Karpas-422 (cell line): ENCODE measurements around the gene YTHDF1. TPM values are rescaled to one million over a fixed set of nuclear protein-coding genes. Genes with fewer than 3 reads are reported as not detected.

Source experiments
- DNase-seq: peaks from one replicate; pipeline ENCODE4 v3.0.0-alpha.2; 2015
- H2AFZ ChIP-seq: fragments of 200-600 bp; sonication (generic); 2 replicates; pipeline ENCODE4 v1.6.1; 2014; ENCODE audit warnings: antibody characterized with exemption, low read length, mixed read lengths
- H3K27ac ChIP-seq: fragments of 200-600 bp; sonication (generic); 2 replicates; pipeline ENCODE4 v1.5.1; 2014; ENCODE audit warnings: mild to moderate bottlenecking, low read length, moderate library complexity
- H3K27me3 ChIP-seq: fragments of 200-600 bp; sonication (generic); 2 replicates; pipeline ENCODE4 v1.6.1; 2014; ENCODE audit warnings: low read length, mixed read lengths
- H3K36me3 ChIP-seq: fragments of 200-600 bp; sonication (generic); 2 replicates; pipeline ENCODE4 v1.6.1; 2014; ENCODE audit warnings: low read length, mixed read lengths; ENCODE audit not compliant: insufficient read depth
- H3K4me1 ChIP-seq: fragments of 200-600 bp; sonication (generic); 2 replicates; pipeline ENCODE4 v1.6.1; 2014; ENCODE audit warnings: mild to moderate bottlenecking, low read length, mixed read lengths
- H3K4me2 ChIP-seq: fragments of 200-600 bp; sonication (generic); 2 replicates; pipeline ENCODE4 v1.6.1; 2014; ENCODE audit warnings: low read length, low read depth, mild to moderate bottlenecking; ENCODE audit not compliant: poor library complexity, severe bottlenecking
- H3K4me3 ChIP-seq: fragments of 200-600 bp; sonication (generic); 2 replicates; pipeline ENCODE4 v1.5.1; 2014; ENCODE audit warnings: mild to moderate bottlenecking, antibody characterized with exemption, low read length, mixed read lengths
- H3K79me2 ChIP-seq: fragments of 200-600 bp; sonication (generic); 2 replicates; pipeline ENCODE4 v1.6.1; 2014; ENCODE audit warnings: mild to moderate bottlenecking, low read length, mixed read lengths
- H3K9ac ChIP-seq: fragments of 200-600 bp; sonication (generic); 2 replicates; pipeline ENCODE4 v1.6.0; 2014; ENCODE audit warnings: low read length
- H3K9me2 ChIP-seq: fragments of 200-600 bp; sonication (generic), shearing (Covaris generic); replicated peaks from 2 replicates; pipeline ENCODE4 v1.6.0; 2014; ENCODE audit warnings: mild to moderate bottlenecking, low read length, moderate library complexity; ENCODE audit not compliant: insufficient read depth
- H3K9me3 ChIP-seq: fragments of 300-700, 200-600 bp; sonication (generic); 2 replicates; pipeline ENCODE4 v1.6.1; 2014; ENCODE audit warnings: low read length, mixed read lengths
- H4K20me1 ChIP-seq: fragments of 200-600 bp; sonication (generic); 2 replicates; pipeline ENCODE4 v1.6.1; 2014; ENCODE audit warnings: mild to moderate bottlenecking, antibody characterized with exemption, low read length, low read depth; ENCODE audit not compliant: insufficient read depth
- total RNA-seq: library from RNA; depleted of rRNA; stranded (reverse); fragments of >200 nt; shearing (Covaris generic); gene quantifications from 2 replicates; pipeline ENCODE4 v1.2.3, GENCODE V29; 2014; ENCODE audit warnings: low replicate concordance; rRNA removed

Gene YTHDF1
- 24.1 and 27.1 TPM in 2 replicates for total RNA-seq

GRCh38 chr20:63216041-63216848, at the start of gene YTHDF1:
Gene YTHDF1, minus strand, starts transcription at chr20:63216131. Its CDS starts 239 bp downstream, at chr20:63215892.
- Histone ChIP-seq H3K9me3 (no peaks in the 10 kb centered on the region), H3K79me2 (peaks cover 45% of the 10 kb centered on the region), H4K20me1 (peaks cover 26% of the 10 kb centered on the region), H3K36me3 (peaks cover 21% of the 10 kb centered on the region), H3K4me3 (peak within 1 kb of the TSS; percentile 88), H3K27ac (peak within 1 kb of the TSS; percentile 47), H3K4me2 (peak within 1 kb of the TSS; percentile 98), H3K27me3 (no peaks in the 10 kb centered on the region), H2AFZ (peak within 1 kb of the TSS; percentile 93), H3K9ac (peak within 1 kb of the TSS; percentile 98), H3K9me2 (no peaks in the 10 kb centered on the region), H3K4me1 (peaks cover 22% of the 10 kb centered on the region)
- DNase-seq: peak; percentile 98

- no peak overlapping the region for H3K9ac ChIP-seq
- no peaks in the 10 kb centered on the region for H3K4me1 ChIP-seq
- no peak for DNase-seq
- H2AFZ ChIP-seq: no peak overlapping the region
- no peaks in the 10 kb centered on the region for H3K9me3 ChIP-seq
- H3K27me3 ChIP-seq: no peaks in the 10 kb centered on the region
- no peaks in the 10 kb centered on the region for H3K9me2 ChIP-seq
- no peaks in the 10 kb centered on the region for H3K36me3 ChIP-seq
- no peak overlapping the region for H3K4me2 ChIP-seq
- H3K4me3 ChIP-seq: no peak overlapping the region
- H3K79me2 ChIP-seq: no peaks in the 10 kb centered on the region
- H4K20me1 ChIP-seq: no peaks in the 10 kb centered on the region
- no peak overlapping the region for H3K27ac ChIP-seq
Observed at GRCh38 chr20:63264519-63264918, 48.6 kb upstream of the YTHDF1 start.

- H3K4me3 ChIP-seq: no peak overlapping the region
- no peaks in the 10 kb centered on the region for H4K20me1 ChIP-seq
- no peaks in the 10 kb centered on the region for H3K4me1 ChIP-seq
- no peaks in the 10 kb centered on the region for H3K9me3 ChIP-seq
- no peak overlapping the region for H2AFZ ChIP-seq
- no peaks in the 10 kb centered on the region for H3K79me2 ChIP-seq
- no peak overlapping the region for H3K4me2 ChIP-seq
- H3K27me3 ChIP-seq: no peaks in the 10 kb centered on the region
- H3K27ac ChIP-seq: no peak overlapping the region
- no peaks in the 10 kb centered on the region for H3K36me3 ChIP-seq
- H3K9me2 ChIP-seq: no peaks in the 10 kb centered on the region
- no peak for DNase-seq
- H3K9ac ChIP-seq: no peak overlapping the region
Observed at GRCh38 chr20:63264000-63264399, 48.1 kb upstream of the YTHDF1 start.

- no peaks in the 10 kb centered on the region for H3K27me3 ChIP-seq
- no peaks in the 10 kb centered on the region for H3K36me3 ChIP-seq
- H3K9me2 ChIP-seq: no peaks in the 10 kb centered on the region
- H3K9me3 ChIP-seq: no peaks in the 10 kb centered on the region
- no peak overlapping the region for H3K9ac ChIP-seq
- no peaks in the 10 kb centered on the region for H4K20me1 ChIP-seq
- H3K79me2 ChIP-seq: no peaks in the 10 kb centered on the region
- no peaks in the 10 kb centered on the region for H3K4me1 ChIP-seq
- H2AFZ ChIP-seq: no peak overlapping the region
- H3K4me2 ChIP-seq: no peak overlapping the region
- no peak overlapping the region for H3K27ac ChIP-seq
- DNase-seq: no peak
- H3K4me3 ChIP-seq: no peak overlapping the region
Observed at GRCh38 chr20:63262836-63263235, 46.9 kb upstream of the YTHDF1 start.

DNA sequence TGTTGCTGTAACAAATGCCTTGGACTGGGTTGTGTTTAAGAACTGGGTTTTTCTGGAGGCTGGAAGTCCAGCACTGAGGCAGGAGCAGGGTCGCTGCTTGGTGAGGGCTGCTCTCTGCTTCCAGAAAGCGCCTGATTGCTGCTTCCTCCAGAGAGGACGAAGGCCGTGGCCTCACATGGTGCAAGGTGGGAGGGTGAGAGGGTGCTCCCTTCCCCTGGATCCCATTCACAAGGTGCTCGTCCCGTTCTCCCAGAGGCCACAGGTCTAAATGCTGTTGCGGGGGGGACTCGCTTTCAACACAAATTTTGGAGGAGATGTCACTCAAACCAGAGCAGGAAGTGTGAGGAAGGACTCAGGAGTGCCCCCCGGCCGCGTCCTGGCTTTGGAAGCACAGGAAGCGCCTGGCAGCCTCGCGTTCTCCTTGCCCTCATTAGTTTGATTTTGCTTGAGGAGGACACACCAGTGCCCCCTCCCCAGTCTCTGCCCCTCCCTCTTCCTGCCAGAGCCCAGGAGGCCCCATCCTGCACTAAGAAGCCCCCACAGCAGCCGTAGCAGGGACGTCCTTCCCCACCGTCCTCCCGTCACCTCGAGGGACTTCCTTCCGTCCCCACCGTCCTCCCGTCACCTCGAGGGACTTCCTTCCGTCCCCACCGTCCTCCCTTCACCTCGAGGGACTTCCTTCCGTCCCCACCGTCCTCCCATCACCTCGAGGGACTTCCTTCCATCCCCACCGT, 46.0 kb upstream of the YTHDF1 start:
- Histone ChIP-seq H3K27me3 (no peaks in the 10 kb centered on the region), H3K4me2 (no peak overlapping the region), H3K27ac (no peak overlapping the region), H3K9me2 (no peaks in the 10 kb centered on the region), H3K4me1 (no peaks in the 10 kb centered on the region), H3K9ac (no peak overlapping the region), H4K20me1 (no peaks in the 10 kb centered on the region), H3K79me2 (no peaks in the 10 kb centered on the region), H3K9me3 (no peaks in the 10 kb centered on the region), H2AFZ (no peak overlapping the region), H3K36me3 (no peaks in the 10 kb centered on the region), H3K4me3 (no peak overlapping the region)
- DNase-seq: no peak

DNA sequence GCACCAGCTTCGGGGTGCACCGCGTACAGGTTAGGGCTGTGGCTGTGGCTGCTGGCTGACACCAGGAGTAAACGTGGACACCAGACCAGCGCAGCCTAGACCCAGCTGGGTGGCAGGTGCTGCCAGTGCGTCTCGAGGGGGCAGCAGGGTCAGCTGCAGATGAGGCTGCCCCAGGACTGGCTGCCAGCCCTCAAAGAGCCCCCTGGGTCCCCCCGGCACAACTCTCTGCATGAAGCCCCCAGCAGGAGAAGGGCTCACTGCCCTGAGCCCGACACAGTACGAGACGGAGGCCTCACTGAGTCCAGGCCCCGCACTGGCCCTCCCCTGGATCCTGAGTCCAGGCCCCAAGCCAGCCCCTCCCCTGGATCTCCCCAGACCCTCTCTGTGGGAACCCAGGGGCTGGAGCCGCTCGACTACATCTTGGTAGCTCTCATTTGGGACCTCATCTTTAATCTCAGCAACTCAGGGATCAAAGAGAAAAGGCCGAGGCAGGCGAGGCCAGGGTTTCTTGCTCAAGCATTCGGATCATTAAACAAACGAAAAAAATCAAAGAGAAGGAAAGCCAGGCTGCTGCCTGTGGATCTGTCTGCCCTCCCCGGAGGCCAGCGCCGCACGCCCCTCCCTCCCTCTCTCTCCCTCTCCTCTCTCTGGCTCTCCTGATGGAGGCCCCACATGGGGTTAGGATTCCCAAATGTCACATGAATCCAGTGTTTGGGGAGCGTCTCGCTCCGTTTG, 45.3 kb upstream of the YTHDF1 start:
- no peaks in the 10 kb centered on the region for H3K4me1 ChIP-seq
- no peaks in the 10 kb centered on the region for H3K79me2 ChIP-seq
- no peak overlapping the region for H3K4me2 ChIP-seq
- H3K9ac ChIP-seq: no peak overlapping the region
- no peak overlapping the region for H3K4me3 ChIP-seq
- no peaks in the 10 kb centered on the region for H3K9me3 ChIP-seq
- DNase-seq: no peak
- H3K27me3 ChIP-seq: no peaks in the 10 kb centered on the region
- H2AFZ ChIP-seq: no peak overlapping the region
- no peaks in the 10 kb centered on the region for H4K20me1 ChIP-seq
- no peaks in the 10 kb centered on the region for H3K9me2 ChIP-seq
- H3K36me3 ChIP-seq: no peaks in the 10 kb centered on the region
- H3K27ac ChIP-seq: no peak overlapping the region

GRCh38 chr20:63260521-63260920, 44.6 kb upstream of the YTHDF1 start:
- no peaks in the 10 kb centered on the region for H3K4me1 ChIP-seq
- H3K27me3 ChIP-seq: no peaks in the 10 kb centered on the region
- no peak for DNase-seq

More at GRCh38 chr20:63260521-63260920, 44.6 kb upstream of the YTHDF1 start:
- no peak overlapping the region for H3K27ac ChIP-seq
- no peaks in the 10 kb centered on the region for H3K9me2 ChIP-seq
- no peak overlapping the region for H3K9ac ChIP-seq
- no peaks in the 10 kb centered on the region for H3K36me3 ChIP-seq
- no peaks in the 10 kb centered on the region for H3K9me3 ChIP-seq
- H3K4me2 ChIP-seq: no peak overlapping the region
- H3K4me3 ChIP-seq: no peak overlapping the region
- no peaks in the 10 kb centered on the region for H4K20me1 ChIP-seq
- no peak overlapping the region for H2AFZ ChIP-seq
- no peaks in the 10 kb centered on the region for H3K79me2 ChIP-seq
